ENCODE measurements around the gene NR2F2. TPM values are rescaled to one million over a fixed set of nuclear protein-coding genes. Genes with fewer than 3 reads are reported as not detected.

The NR2F2 gene
- total RNA-seq, 1 experiment from 2014 or later: 1.3 TPM

GRCh38 chr15:96336108-96336595, 5.7 kb downstream of the NR2F2 start:
- no peak for DNase-seq
- Histone ChIP-seq H3K27me3 (no peaks in the 10 kb centered on the region), H3K9me3 (no peaks in the 10 kb centered on the region), H3K4me3 (peak overlapping the region; percentile 83), H3K36me3 (peaks cover 64% of the 10 kb centered on the region)

- DNase-seq: no peak
- Histone ChIP-seq H3K4me3 (peak overlapping the region; percentile 83), H3K36me3 (peaks cover 64% of the 10 kb centered on the region), H3K9me3 (no peaks in the 10 kb centered on the region), H3K27me3 (no peaks in the 10 kb centered on the region)
Observed at GRCh38 chr15:96336596-96337364, 6.3 kb downstream of the NR2F2 start.

GRCh38 chr15:96337365-96338023, 7.0 kb downstream of the NR2F2 start:
- no peak for DNase-seq
- peak overlapping the region; percentile 83 for H3K4me3 ChIP-seq
- peaks cover 68% of the 10 kb centered on the region for H3K36me3 ChIP-seq
- no peaks in the 10 kb centered on the region for H3K27me3 ChIP-seq
- no peaks in the 10 kb centered on the region for H3K9me3 ChIP-seq

GRCh38 chr15:96338074-96338765, 7.7 kb downstream of the NR2F2 start:
- no peak for DNase-seq
- H3K36me3 ChIP-seq: peaks cover 72% of the 10 kb centered on the region
- H3K27me3 ChIP-seq: no peaks in the 10 kb centered on the region

GRCh38 chr15:96338766-96339618, 8.5 kb downstream of the NR2F2 start:
- peak overlapping the region; percentile 83 for H3K4me3 ChIP-seq
- H3K36me3 ChIP-seq: peaks cover 65% of the 10 kb centered on the region
- no peak for DNase-seq
- H3K9me3 ChIP-seq: no peaks in the 10 kb centered on the region
- no peaks in the 10 kb centered on the region for H3K27me3 ChIP-seq

More at GRCh38 chr15:96338074-96338765, 7.7 kb downstream of the NR2F2 start:
- peak overlapping the region; percentile 83 for H3K4me3 ChIP-seq
- no peaks in the 10 kb centered on the region for H3K9me3 ChIP-seq

- H3K36me3 ChIP-seq: peaks cover 61% of the 10 kb centered on the region
- peak overlapping the region; percentile 83 for H3K4me3 ChIP-seq
- no peaks in the 10 kb centered on the region for H3K9me3 ChIP-seq
- no peaks in the 10 kb centered on the region for H3K27me3 ChIP-seq
- no peak for DNase-seq
Observed at GRCh38 chr15:96339619-96340347, 9.3 kb downstream of the NR2F2 start.

GRCh38 chr15:96340348-96340597, 9.8 kb downstream of the NR2F2 start:
- no peaks in the 10 kb centered on the region for H3K9me3 ChIP-seq
- H3K4me3 ChIP-seq: peak overlapping the region; percentile 83
- H3K27me3 ChIP-seq: no peaks in the 10 kb centered on the region
- DNase-seq: no peak
- H3K36me3 ChIP-seq: peaks cover 56% of the 10 kb centered on the region

GRCh38 chr15:96340598-96341512, 10.4 kb downstream of the NR2F2 start:
- H3K9me3 ChIP-seq: no peaks in the 10 kb centered on the region
- peak overlapping the region; percentile 83 for H3K4me3 ChIP-seq
- peak; percentile 59 for DNase-seq
- H3K36me3 ChIP-seq: peaks cover 51% of the 10 kb centered on the region
- no peaks in the 10 kb centered on the region for H3K27me3 ChIP-seq

- DNase-seq: no peak
- peaks cover 42% of the 10 kb centered on the region for H3K36me3 ChIP-seq
- no peaks in the 10 kb centered on the region for H3K27me3 ChIP-seq
Observed at GRCh38 chr15:96341513-96342405, 11.3 kb downstream of the NR2F2 start.

GRCh38 chr15:96342406-96343112, 12.1 kb downstream of the NR2F2 start:
- DNase-seq: no peak
- Histone ChIP-seq H3K4me3 (no peak overlapping the region), H3K36me3 (peaks cover 41% of the 10 kb centered on the region), H3K9me3 (no peaks in the 10 kb centered on the region), H3K27me3 (no peaks in the 10 kb centered on the region)

More at GRCh38 chr15:96341513-96342405, 11.3 kb downstream of the NR2F2 start:
- H3K4me3 ChIP-seq: peak overlapping the region; percentile 83
- no peaks in the 10 kb centered on the region for H3K9me3 ChIP-seq

- no peaks in the 10 kb centered on the region for H3K27me3 ChIP-seq
- no peak for DNase-seq
- H3K9me3 ChIP-seq: no peaks in the 10 kb centered on the region
- peaks cover 34% of the 10 kb centered on the region for H3K36me3 ChIP-seq
- no peak overlapping the region for H3K4me3 ChIP-seq
Observed at GRCh38 chr15:96343113-96344059, 12.9 kb downstream of the NR2F2 start.

- Histone ChIP-seq H3K9me3 (no peaks in the 10 kb centered on the region), H3K4me3 (no peak overlapping the region), H3K27me3 (no peaks in the 10 kb centered on the region), H3K36me3 (peaks cover 32% of the 10 kb centered on the region)
- no peak for DNase-seq
Observed at GRCh38 chr15:96344060-96344705, 13.7 kb downstream of the NR2F2 start.
